ENCODE data around the gene IFI27.
A peak's percentile ranks its signal among the peaks of the same experiment; 100 is the strongest.

IFI27 gene

GRCh38 chr14:94121485-94121884, 10.9 kb downstream of the IFI27 start:
- no peak for DNase-seq (ENCODE audit: low read depth in 1 of 2, low spot score in 1 of 2)
- in situ Hi-C loops (cut with HindIII; ENCODE audit: low pct_unique_long_range_greater_than_20kb, low sequenced_read_pairs) = no loop called here
- no peak for TF ChIP-seq JUND (IDR thresholded peaks at IDR 0.05; ENCODE audit: low read depth)

GRCh38 chr14:94122438-94122837, 11.9 kb downstream of the IFI27 start:
- DNase-seq (ENCODE audit: low read depth in 1 of 2, low spot score in 1 of 2) = no peak
- in situ Hi-C loops (cut with HindIII; ENCODE audit: low pct_unique_long_range_greater_than_20kb, low sequenced_read_pairs) = no loop called here
- TF ChIP-seq JUND (IDR thresholded peaks at IDR 0.05; ENCODE audit: low read depth) = no peak

- in situ Hi-C loops (cut with HindIII; ENCODE audit: low pct_unique_long_range_greater_than_20kb, low sequenced_read_pairs) = no loop called here
- no peak for TF ChIP-seq JUND (IDR thresholded peaks at IDR 0.05; ENCODE audit: low read depth)
- DNase-seq (ENCODE audit: low read depth in 1 of 2, low spot score in 1 of 2) = no peak
These were observed 12.8 kb downstream of the IFI27 start for GRCh38 chr14:94123296-94123695.

DNA sequence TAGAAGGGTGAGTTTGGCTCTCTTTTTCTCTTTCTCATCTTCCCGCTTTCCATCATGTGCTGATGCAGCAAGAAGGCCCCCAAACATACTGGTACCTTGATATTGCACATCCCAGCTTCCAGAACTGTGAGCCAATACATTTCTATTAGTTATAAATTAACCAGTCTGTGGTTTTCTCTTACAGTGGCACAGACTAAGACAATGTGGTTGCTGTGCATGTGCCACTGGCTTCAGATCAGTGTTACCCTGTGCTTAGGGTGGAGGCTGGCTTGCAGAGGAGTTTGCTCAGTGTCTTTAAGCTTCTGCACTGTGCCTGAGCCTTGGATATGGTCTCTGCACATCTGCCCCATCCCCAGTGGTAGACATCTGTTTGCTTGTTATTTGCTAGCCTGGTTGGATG, 13.3 kb downstream of the IFI27 start:
- no peak for TF ChIP-seq JUND (IDR thresholded peaks at IDR 0.05; ENCODE audit: low read depth)
- no peak for DNase-seq (ENCODE audit: low read depth in 1 of 2, low spot score in 1 of 2)
- in situ Hi-C loops (cut with HindIII; ENCODE audit: low pct_unique_long_range_greater_than_20kb, low sequenced_read_pairs) = no loop called here

DNA sequence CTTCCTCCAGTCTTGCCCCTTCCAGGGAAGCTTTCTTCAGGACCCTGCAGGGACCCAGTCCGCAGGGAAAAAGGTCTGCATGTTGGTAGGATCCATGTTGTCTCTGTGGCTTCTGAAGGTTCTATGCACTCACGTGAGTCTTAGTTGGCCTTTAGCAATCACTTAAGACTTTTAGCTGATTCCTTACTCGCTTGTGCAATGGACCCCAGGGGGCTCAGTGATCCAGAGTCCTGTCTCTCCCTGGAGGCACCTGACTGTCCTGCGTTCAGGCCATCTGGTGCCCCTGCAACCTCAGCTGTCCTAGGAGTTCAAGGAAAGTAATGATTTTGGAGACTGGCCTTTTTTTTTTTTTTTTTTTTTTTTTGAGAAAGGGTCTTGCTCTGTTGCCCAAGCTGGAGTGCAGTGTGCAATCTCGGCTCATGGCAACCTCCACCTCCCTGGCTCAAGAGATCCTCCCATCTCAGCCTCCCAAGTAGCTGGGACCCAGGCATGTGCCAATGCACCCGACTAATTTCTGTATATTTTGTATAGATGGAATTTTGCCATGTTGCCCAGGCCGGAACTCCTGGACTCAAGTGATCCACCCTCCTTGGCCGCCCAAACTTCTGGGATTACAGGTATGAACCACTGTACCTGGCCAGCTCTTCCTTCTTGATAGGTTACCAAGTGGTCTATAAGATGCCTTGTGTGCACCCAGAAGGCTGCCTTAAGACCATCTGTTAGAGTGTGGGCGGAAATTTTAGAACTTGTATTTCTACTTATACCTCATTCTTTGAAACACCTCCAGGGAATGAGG, 14.2 kb downstream of the IFI27 start:
- DNase-seq (ENCODE audit: low read depth in 1 of 2, low spot score in 1 of 2) = no peak
- in situ Hi-C loops (cut with HindIII; ENCODE audit: low pct_unique_long_range_greater_than_20kb, low sequenced_read_pairs) = no loop called here
- no peak for TF ChIP-seq JUND (IDR thresholded peaks at IDR 0.05; ENCODE audit: low read depth)

GRCh38 chr14:94125659-94126418, 15.3 kb downstream of the IFI27 start:
- no peak for TF ChIP-seq JUND (IDR thresholded peaks at IDR 0.05; ENCODE audit: low read depth)
- DNase-seq (ENCODE audit: low read depth in 1 of 2, low spot score in 1 of 2) = no peak
- in situ Hi-C loops (cut with HindIII; ENCODE audit: low pct_unique_long_range_greater_than_20kb, low sequenced_read_pairs) = no loop called here

DNA sequence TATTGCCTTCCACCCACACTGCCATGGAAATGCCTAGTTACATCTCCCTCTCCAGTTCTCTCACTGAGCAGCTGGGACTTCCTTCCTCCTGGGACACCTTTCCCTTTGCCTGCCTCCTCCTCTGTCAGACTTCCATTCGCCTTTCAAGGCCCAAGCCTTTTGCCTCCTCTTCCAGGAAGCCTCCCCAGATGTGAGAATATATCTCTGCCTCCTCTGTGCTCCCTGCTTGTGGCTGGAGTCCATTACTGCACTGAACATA, 15.8 kb downstream of the IFI27 start:
- in situ Hi-C loops (cut with HindIII; ENCODE audit: low pct_unique_long_range_greater_than_20kb, low sequenced_read_pairs) = no loop called here
- no peak for TF ChIP-seq JUND (IDR thresholded peaks at IDR 0.05; ENCODE audit: low read depth)
- DNase-seq (ENCODE audit: low read depth in 1 of 2, low spot score in 1 of 2) = no peak

GRCh38 chr14:94126800-94127199, 16.3 kb downstream of the IFI27 start:
- TF ChIP-seq JUND (IDR thresholded peaks at IDR 0.05; ENCODE audit: low read depth) = no peak
- DNase-seq (ENCODE audit: low read depth in 1 of 2, low spot score in 1 of 2) = no peak
- in situ Hi-C loops (cut with HindIII; ENCODE audit: low pct_unique_long_range_greater_than_20kb, low sequenced_read_pairs) = no loop called here

DNA sequence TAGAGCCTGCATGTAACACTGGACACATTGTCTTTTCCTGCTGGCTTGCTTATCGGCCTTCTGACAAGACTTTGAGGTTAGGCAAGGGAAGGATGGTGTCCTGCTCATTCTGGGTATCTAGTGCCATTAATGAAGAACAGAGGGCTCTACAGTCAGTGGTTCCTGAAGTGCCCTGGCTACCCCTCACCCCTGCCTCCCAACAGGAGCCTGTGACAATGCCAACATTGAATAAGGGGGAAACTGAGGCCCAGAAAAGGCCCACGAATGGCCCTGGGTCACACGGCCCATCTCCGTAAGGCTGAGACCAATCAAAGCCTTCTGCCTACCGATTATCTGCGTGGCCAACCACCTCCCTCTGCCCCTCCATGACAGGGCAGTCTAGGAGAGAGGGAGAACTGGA, 16.8 kb downstream of the IFI27 start:
- in situ Hi-C loops (cut with HindIII; ENCODE audit: low pct_unique_long_range_greater_than_20kb, low sequenced_read_pairs) = no loop called here
- no peak for TF ChIP-seq JUND (IDR thresholded peaks at IDR 0.05; ENCODE audit: low read depth)
- no peak for DNase-seq (ENCODE audit: low read depth in 1 of 2, low spot score in 1 of 2)

GRCh38 chr14:94128216-94128839, 17.8 kb downstream of the IFI27 start:
- no peak for TF ChIP-seq JUND (IDR thresholded peaks at IDR 0.05; ENCODE audit: low read depth)
- no peak for DNase-seq (ENCODE audit: low read depth in 1 of 2, low spot score in 1 of 2)
- in situ Hi-C loops (cut with HindIII; ENCODE audit: low pct_unique_long_range_greater_than_20kb, low sequenced_read_pairs) = no loop called here

- DNase-seq (ENCODE audit: low read depth in 1 of 2, low spot score in 1 of 2) = peak; percentile 91 to 92
- in situ Hi-C loops (cut with HindIII; ENCODE audit: low pct_unique_long_range_greater_than_20kb, low sequenced_read_pairs) = no loop called here
- no peak for TF ChIP-seq JUND (IDR thresholded peaks at IDR 0.05; ENCODE audit: low read depth)
These were observed 18.7 kb downstream of the IFI27 start, which contains the start of gene IFI27L2 for GRCh38 chr14:94129111-94129757. Gene IFI27L2, minus strand, starts transcription at chr14:94129604. Its CDS starts 40 bp downstream, at chr14:94129564.

DNA sequence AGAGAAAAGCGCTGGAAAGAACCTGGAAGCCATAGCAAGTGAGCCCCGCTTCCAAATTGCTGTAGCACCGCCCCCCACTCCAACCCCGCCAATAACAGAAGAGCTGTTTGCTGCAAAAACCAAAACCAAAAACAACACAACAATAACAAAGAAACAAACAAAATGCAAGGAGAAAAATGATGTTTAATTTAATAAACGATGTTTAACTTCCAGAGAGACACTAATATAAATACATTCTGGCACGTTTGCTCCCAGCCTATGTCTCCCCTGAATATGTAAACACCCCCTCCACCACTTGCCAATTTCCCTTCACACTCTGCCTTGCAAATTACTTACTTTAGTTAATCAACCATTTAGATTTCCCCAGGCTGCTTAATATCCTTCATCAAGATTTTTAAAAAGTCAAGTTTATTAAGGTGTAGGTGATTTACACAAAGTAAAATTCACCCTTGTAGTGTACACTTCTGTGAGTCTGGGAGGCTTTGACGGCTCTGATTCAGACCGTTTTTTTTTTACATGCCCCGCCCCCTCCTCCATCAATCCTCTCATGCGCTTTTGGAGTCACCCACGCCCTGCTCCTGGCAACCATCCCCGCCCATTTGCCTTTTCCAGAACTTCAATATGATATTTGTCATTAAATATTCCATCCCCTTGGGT, 19.4 kb downstream of the IFI27 start:
- DNase-seq (ENCODE audit: low read depth in 1 of 2, low spot score in 1 of 2) = peak in 1 of 2 experiments; percentile 60
- no peak for TF ChIP-seq JUND (IDR thresholded peaks at IDR 0.05; ENCODE audit: low read depth)

More for the DNA sequence above, 19.4 kb downstream of the IFI27 start:
- in situ Hi-C loops (cut with HindIII; ENCODE audit: low pct_unique_long_range_greater_than_20kb, low sequenced_read_pairs) = no loop called here
